ENCODE data around the gene ECHS1.

DNA sequence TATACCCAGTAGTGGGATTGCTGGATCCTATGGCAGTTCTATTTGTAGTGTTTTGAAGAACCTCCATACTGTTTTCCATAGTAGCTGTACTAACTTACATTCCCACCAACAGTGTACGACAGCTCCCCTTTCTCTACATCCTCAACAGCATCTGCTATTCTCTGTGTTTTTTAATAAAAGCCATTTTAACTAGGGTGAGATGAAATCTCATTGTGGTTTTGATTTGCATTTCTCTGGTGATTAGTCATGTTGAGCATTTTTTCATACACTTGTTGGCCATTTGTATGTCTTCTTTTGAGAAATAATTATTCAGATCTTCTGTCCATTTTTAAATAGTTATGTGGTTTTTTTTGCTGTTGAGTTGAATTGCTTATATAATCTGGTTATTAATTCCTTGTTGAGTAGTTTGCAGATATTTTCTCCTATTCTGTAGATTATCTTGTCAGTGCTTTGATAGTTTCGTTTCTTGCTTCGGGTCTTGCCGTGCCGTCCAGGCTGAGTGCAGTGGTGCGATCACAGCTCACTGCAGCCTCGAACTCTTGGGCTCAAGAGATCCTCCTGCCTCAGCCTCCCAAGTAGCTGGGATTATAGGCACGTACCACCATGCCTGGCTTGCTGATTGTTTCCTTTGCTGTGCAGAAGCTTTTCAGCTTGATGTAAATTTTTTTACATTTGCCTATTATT, 32.8 kb upstream of the ECHS1 start:
- TF ChIP-seq, protein P1, sequence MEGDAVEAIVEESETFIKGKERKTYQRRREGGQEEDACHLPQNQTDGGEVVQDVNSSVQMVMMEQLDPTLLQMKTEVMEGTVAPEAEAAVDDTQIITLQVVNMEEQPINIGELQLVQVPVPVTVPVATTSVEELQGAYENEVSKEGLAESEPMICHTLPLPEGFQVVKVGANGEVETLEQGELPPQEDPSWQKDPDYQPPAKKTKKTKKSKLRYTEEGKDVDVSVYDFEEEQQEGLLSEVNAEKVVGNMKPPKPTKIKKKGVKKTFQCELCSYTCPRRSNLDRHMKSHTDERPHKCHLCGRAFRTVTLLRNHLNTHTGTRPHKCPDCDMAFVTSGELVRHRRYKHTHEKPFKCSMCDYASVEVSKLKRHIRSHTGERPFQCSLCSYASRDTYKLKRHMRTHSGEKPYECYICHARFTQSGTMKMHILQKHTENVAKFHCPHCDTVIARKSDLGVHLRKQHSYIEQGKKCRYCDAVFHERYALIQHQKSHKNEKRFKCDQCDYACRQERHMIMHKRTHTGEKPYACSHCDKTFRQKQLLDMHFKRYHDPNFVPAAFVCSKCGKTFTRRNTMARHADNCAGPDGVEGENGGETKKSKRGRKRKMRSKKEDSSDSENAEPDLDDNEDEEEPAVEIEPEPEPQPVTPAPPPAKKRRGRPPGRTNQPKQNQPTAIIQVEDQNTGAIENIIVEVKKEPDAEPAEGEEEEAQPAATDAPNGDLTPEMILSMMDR (conservative IDR thresholded peaks at IDR 0.05; ENCODE audit: low read length): no peak
- no peak for TF ChIP-seq EZH2phosphoT487 (IDR thresholded peaks at IDR 0.05; ENCODE audit: borderline replicate concordance, low read depth, low read length)
